ENCODE measurements around the gene GYG2.

GRCh38 chrX:2854918-2855317, 26.2 kb downstream of the GYG2 start:
- TF ChIP-seq, protein P1, sequence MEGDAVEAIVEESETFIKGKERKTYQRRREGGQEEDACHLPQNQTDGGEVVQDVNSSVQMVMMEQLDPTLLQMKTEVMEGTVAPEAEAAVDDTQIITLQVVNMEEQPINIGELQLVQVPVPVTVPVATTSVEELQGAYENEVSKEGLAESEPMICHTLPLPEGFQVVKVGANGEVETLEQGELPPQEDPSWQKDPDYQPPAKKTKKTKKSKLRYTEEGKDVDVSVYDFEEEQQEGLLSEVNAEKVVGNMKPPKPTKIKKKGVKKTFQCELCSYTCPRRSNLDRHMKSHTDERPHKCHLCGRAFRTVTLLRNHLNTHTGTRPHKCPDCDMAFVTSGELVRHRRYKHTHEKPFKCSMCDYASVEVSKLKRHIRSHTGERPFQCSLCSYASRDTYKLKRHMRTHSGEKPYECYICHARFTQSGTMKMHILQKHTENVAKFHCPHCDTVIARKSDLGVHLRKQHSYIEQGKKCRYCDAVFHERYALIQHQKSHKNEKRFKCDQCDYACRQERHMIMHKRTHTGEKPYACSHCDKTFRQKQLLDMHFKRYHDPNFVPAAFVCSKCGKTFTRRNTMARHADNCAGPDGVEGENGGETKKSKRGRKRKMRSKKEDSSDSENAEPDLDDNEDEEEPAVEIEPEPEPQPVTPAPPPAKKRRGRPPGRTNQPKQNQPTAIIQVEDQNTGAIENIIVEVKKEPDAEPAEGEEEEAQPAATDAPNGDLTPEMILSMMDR (IDR thresholded peaks at IDR 0.05) = no peak
- TF ChIP-seq POLR2AphosphoS5 (IDR thresholded peaks at IDR 0.05) = no peak
- TF ChIP-seq POLR2A (IDR thresholded peaks at IDR 0.05) = no peak

All from breast epithelium (tissue), 3 donors.